Stomach (tissue), 9 donors: ENCODE measurements around the gene MBNL2. TPM values are rescaled to one million over a fixed set of nuclear protein-coding genes. Genes with fewer than 3 reads are reported as not detected.

ENCODE experiments used
- DNase-seq, 2 donors: peaks; one replicate each; pipeline versions ENCODE4 v3.0.0 to v3.0.0-alpha.2; 2013 to 2019
- H3K27ac ChIP-seq, 5 donors: fragments of 200-600 bp in 4 of 5; sonication (generic) in 4 of 5; one replicate each; pipeline ENCODE4 v1.5.1; 2013 to 2019; ENCODE audit warnings: mild to moderate bottlenecking in 1 of 5, moderate library complexity in 1 of 5
- H3K27me3 ChIP-seq, 3 donors: fragments of 200-600 bp; sonication (generic); one replicate each; pipeline ENCODE4 v1.5.1; 2017 to 2019; ENCODE audit warnings: mixed run types in 1 of 3
- H3K36me3 ChIP-seq, 4 donors: fragments of 200-600 bp; sonication (generic); 1 replicate in 3 of 4; 2 replicates in 1 of 4; pipeline ENCODE4 v1.5.1; 2016 to 2019
- H3K4me1 ChIP-seq, 4 donors: fragments of 200-600 bp; sonication (generic); one replicate each; pipeline ENCODE4 v1.5.1; 2016 to 2019
- H3K4me3 ChIP-seq, 4 donors: fragments of 200-600 bp; sonication (generic) in 3 of 4; one replicate each; pipeline ENCODE4 v1.5.1; 2016 to 2019; ENCODE audit warnings: mild to moderate bottlenecking in 1 of 4
- H3K9me3 ChIP-seq, 4 donors: fragments of 200-600 bp; sonication (generic); one replicate each; pipeline ENCODE4 v1.5.1; 2016 to 2019
- CTCF ChIP-seq, 7 experiments: fragments of 450-650 bp in 4 of 7; fragments of 200-600 bp in 3 of 7; sonication (generic) in 3 of 7; IDR thresholded peaks; one replicate each; pipeline ENCODE4 v1.5.1; 2016 to 2019; ENCODE audit warnings: antibody characterized with exemption in 7 of 7, control low read depth in 2 of 7, mild to moderate bottlenecking in 1 of 7
- EP300 ChIP-seq: sonication (generic); formaldehyde crosslinking; IDR thresholded peaks from one replicate; pipeline ENCODE4 v1.6.1; 2017; ENCODE audit warnings: antibody characterized with exemption
- POLR2A ChIP-seq, 4 donors: fragments of 450-650 bp; IDR thresholded peaks; one replicate each; pipeline ENCODE4 v1.6.1; 2016; ENCODE audit warnings: antibody characterized with exemption in 4 of 4, control low read depth in 2 of 4, mild to moderate bottlenecking in 1 of 4, moderate library complexity in 1 of 4
- POLR2AphosphoS5 ChIP-seq, 3 donors: sonication (generic); formaldehyde crosslinking; IDR thresholded peaks; one replicate each; pipeline ENCODE4 v1.6.1; 2016; ENCODE audit warnings: antibody characterized with exemption in 3 of 3
- WGBS, 5 donors: extraction: QIAGEN DNeasy Blood & Tissue Kit in 3 of 5; methylation state at CpG; one replicate each; pipeline versions ENCODE4 v1.1.5 to v1.1.7; 2013 to 2018; 5-methylcytosine and 5-hydroxymethylcytosine counted together
- intact Hi-C: fragments of 100-400 bp; cut with DNase I; formaldehyde crosslinking; loops from one replicate; pipeline ENCODE4 v1.15.1; 2023; ENCODE audit warnings: low total_unique reads
- polyA plus RNA-seq, 3 donors: library from polyadenylated mRNA; stranded (reverse); fragments of 200-250 nt; gene quantifications; one replicate each; pipeline ENCODE4 v1.2.3, GENCODE V29; 2013
- total RNA-seq, 5 donors: library from RNA; depleted of rRNA; stranded (reverse); fragments of >200 nt; gene quantifications; one replicate each; pipeline versions ENCODE4 v1.1.0 to v1.2.3, GENCODE V29; 2014 to 2016
- donor health status: healthy with polysubstance abuse.
- donor health status: Bipolar disorder and iron deficiency.
- donor health status: healthy.

Gene MBNL2
- total and polyA plus RNA-seq, 8 donors: 8.3 to 74.5 (median 25.6) TPM

- DNase-seq: no peak
- Histone ChIP-seq H3K36me3 (no peaks in the 10 kb centered on the region), H3K27ac (no peak overlapping the region), H3K4me3 (no peak overlapping the region), H3K4me1 (peaks cover 0 to 48% (median 29%) of the 10 kb centered on the region in 4 donors), H3K27me3 (no peaks in the 10 kb centered on the region), H3K9me3 (no peaks in the 10 kb centered on the region)
- TF ChIP-seq POLR2A (IDR thresholded peaks at IDR 0.05): no peak
- WGBS, 5 donors: 80 to 93% (median 91%) methylated on average over 2 of the region's 2 CpGs
- intact Hi-C loops: no loop called here
These were observed 214.7 kb downstream of the MBNL2 start for GRCh38 chr13:97436845-97437244.

- TF ChIP-seq POLR2AphosphoS5 (IDR thresholded peaks at IDR 0.05) (no peak), EP300 (no peak), CTCF (IDR thresholded peaks at IDR 0.05) (no peak), POLR2A (IDR thresholded peaks at IDR 0.05) (no peak)
- peaks cover 0 to 42% (median 24%) of the 10 kb centered on the region in 4 donors for H3K4me1 ChIP-seq
- intact Hi-C loops: no loop called here
- H3K27ac ChIP-seq: no peak overlapping the region
- H3K4me3 ChIP-seq: no peak overlapping the region
- no peaks in the 10 kb centered on the region for H3K36me3 ChIP-seq
- H3K27me3 ChIP-seq: no peaks in the 10 kb centered on the region
- WGBS, 5 donors: 68 to 89% (median 81%) methylated on average over 2 of the region's 2 CpGs
- H3K9me3 ChIP-seq: no peaks in the 10 kb centered on the region
- DNase-seq: no peak
These were observed 215.6 kb downstream of the MBNL2 start for GRCh38 chr13:97437729-97438128.

- Histone ChIP-seq H3K4me3 (no peak overlapping the region), H3K4me1 (peaks cover 0 to 42% (median 24%) of the 10 kb centered on the region in 4 donors)
These were observed 216.9 kb downstream of the MBNL2 start for GRCh38 chr13:97438856-97439595.

GRCh38 chr13:97440598-97441170, 218.6 kb downstream of the MBNL2 start:
- no peak for DNase-seq
- Histone ChIP-seq H3K36me3 (no peaks in the 10 kb centered on the region), H3K27ac (no peak overlapping the region), H3K4me1 (peaks cover 0 to 33% (median 18%) of the 10 kb centered on the region in 4 donors), H3K4me3 (no peak overlapping the region), H3K27me3 (no peaks in the 10 kb centered on the region), H3K9me3 (no peaks in the 10 kb centered on the region)
- TF ChIP-seq POLR2AphosphoS5 (IDR thresholded peaks at IDR 0.05) (no peak), EP300 (no peak), CTCF (IDR thresholded peaks at IDR 0.05) (no peak), POLR2A (IDR thresholded peaks at IDR 0.05) (no peak)
- intact Hi-C loops: no loop called here
- WGBS, 5 donors: 65 to 76% (median 70%) methylated on average over 2 of the region's 2 CpGs

More at GRCh38 chr13:97438856-97439595, 216.9 kb downstream of the MBNL2 start:
- TF ChIP-seq CTCF (IDR thresholded peaks at IDR 0.05): no peak
- no peak for TF ChIP-seq POLR2A (IDR thresholded peaks at IDR 0.05)
- TF ChIP-seq EP300: no peak
- TF ChIP-seq POLR2AphosphoS5 (IDR thresholded peaks at IDR 0.05): no peak
- WGBS, 5 donors: 72 to 91% (median 81%) methylated on average over 3 of the region's 3 CpGs
- Histone ChIP-seq H3K27me3 (no peaks in the 10 kb centered on the region), H3K9me3 (no peaks in the 10 kb centered on the region), H3K27ac (no peak overlapping the region), H3K36me3 (no peaks in the 10 kb centered on the region)
- DNase-seq: no peak
- intact Hi-C loops: no loop called here

GRCh38 chr13:97441368-97441767, 219.2 kb downstream of the MBNL2 start:
- Histone ChIP-seq H3K4me3 (no peak overlapping the region), H3K36me3 (no peaks in the 10 kb centered on the region), H3K9me3 (no peaks in the 10 kb centered on the region), H3K27me3 (no peaks in the 10 kb centered on the region), H3K4me1 (peaks cover 0 to 26% (median 15%) of the 10 kb centered on the region in 4 donors), H3K27ac (no peak overlapping the region)
- intact Hi-C loops: no loop called here
- TF ChIP-seq POLR2AphosphoS5 (IDR thresholded peaks at IDR 0.05): no peak
- no peak for TF ChIP-seq CTCF (IDR thresholded peaks at IDR 0.05)
- TF ChIP-seq EP300: no peak
- no peak for TF ChIP-seq POLR2A (IDR thresholded peaks at IDR 0.05)
- DNase-seq: no peak
